GM19324 (cell line): ENCODE data around the gene HEPACAM2.

Source experiments
- ATAC-seq: cut with Tn5 transposase; IDR thresholded peaks from one replicate; pipeline ENCODE4 v1.9.1; 2021; ENCODE audit warnings: mild to moderate bottlenecking, moderate library complexity; ENCODE audit not compliant: unreplicated experiment, low FRiP score

The HEPACAM2 gene

GRCh38 chr7:93203496-93203895 is 22.8 kb downstream of the HEPACAM2 start:
- ATAC-seq = no peak

GRCh38 chr7:93202594-93203250 is 23.5 kb downstream of the HEPACAM2 start:
- ATAC-seq = no peak

- ATAC-seq = no peak
Measured at GRCh38 chr7:93198472-93198871, 27.8 kb downstream of the HEPACAM2 start.

- ATAC-seq = no peak
Measured at GRCh38 chr7:93196336-93196735, 29.9 kb downstream of the HEPACAM2 start.

- no peak for ATAC-seq
Measured at GRCh38 chr7:93194386-93194785, 31.9 kb downstream of the HEPACAM2 start.

GRCh38 chr7:93188870-93189634 is 37.2 kb downstream of the HEPACAM2 start:
- ATAC-seq = no peak

GRCh38 chr7:93185303-93186027 is 40.8 kb downstream of the HEPACAM2 start:
- no peak for ATAC-seq

- no peak for ATAC-seq
Measured at GRCh38 chr7:93179173-93179572, 47.1 kb downstream of the HEPACAM2 start.

GRCh38 chr7:93178213-93178612 is 48.1 kb downstream of the HEPACAM2 start:
- no peak for ATAC-seq

GRCh38 chr7:93176992-93177580 is 49.2 kb downstream of the HEPACAM2 start:
- no peak for ATAC-seq

GRCh38 chr7:93175219-93175618 is 51.0 kb downstream of the HEPACAM2 start:
- no peak for ATAC-seq

GRCh38 chr7:93172683-93173082 is 53.6 kb downstream of the HEPACAM2 start:
- ATAC-seq = no peak

- no peak for ATAC-seq
Measured at GRCh38 chr7:93171606-93172226, 54.6 kb downstream of the HEPACAM2 start.

GRCh38 chr7:93165447-93165846 is 60.8 kb downstream of the HEPACAM2 start:
- peak; percentile 97 for ATAC-seq

GRCh38 chr7:93164766-93165165 is 61.5 kb downstream of the HEPACAM2 start:
- no peak for ATAC-seq

- ATAC-seq = no peak
Measured at GRCh38 chr7:93161181-93161762, 65.0 kb downstream of the HEPACAM2 start.

GRCh38 chr7:93160410-93160809 is 65.9 kb downstream of the HEPACAM2 start:
- ATAC-seq = no peak

GRCh38 chr7:93159490-93159889 is 66.8 kb downstream of the HEPACAM2 start:
- ATAC-seq = no peak

GRCh38 chr7:93156884-93157283 is 69.4 kb downstream of the HEPACAM2 start:
- ATAC-seq = no peak

- ATAC-seq = no peak
Measured at GRCh38 chr7:93150200-93150835, 76.0 kb downstream of the HEPACAM2 start.
